Skin of body (tissue), 2 donors: ENCODE results near the gene HP1BP3. TPM values are rescaled to one million over a fixed set of nuclear protein-coding genes. Genes with fewer than 3 reads are reported as not detected.
A peak's percentile ranks its signal among the peaks of the same experiment; 100 is the strongest.
"Not testable (repeated sequence)": the region's sequence is repeated elsewhere in the genome, so short reads cannot be mapped to it uniquely, and the experiment has no call there.

ENCODE experiments used
- DNase-seq: peaks from one replicate; lab custom pipeline; 2025; lab: John Stamatoyannopoulos, UW
- total RNA-seq: library from RNA; depleted of rRNA; stranded (reverse); fragments of >200 nt; gene quantifications from one replicate; pipeline ENCODE4 v1.2.3, GENCODE V29; 2014

The HP1BP3 gene
- total RNA-seq, 1 donor from 2014 or later, result 251 TPM

GRCh38 chr1:20727746-20728316 lies 59.3 kb downstream of the HP1BP3 start:
- DNase-seq, result no peak

- no peak for DNase-seq
Measured at GRCh38 chr1:20726932-20727745, 60.0 kb downstream of the HP1BP3 start.

GRCh38 chr1:20726118-20726911 lies 60.8 kb downstream of the HP1BP3 start:
- DNase-seq, result no peak

GRCh38 chr1:20725189-20726117 lies 61.7 kb downstream of the HP1BP3 start:
- DNase-seq, result no peak

- DNase-seq, result no peak
Measured at GRCh38 chr1:20724364-20725188, 62.5 kb downstream of the HP1BP3 start.

- DNase-seq, result no peak
Measured at GRCh38 chr1:20723537-20724363, 63.4 kb downstream of the HP1BP3 start.

- no peak for DNase-seq
Measured at GRCh38 chr1:20723159-20723536, 64.0 kb downstream of the HP1BP3 start.

- no peak for DNase-seq
Measured at GRCh38 chr1:20721117-20722061, 65.7 kb downstream of the HP1BP3 start.

GRCh38 chr1:20720631-20721091 lies 66.4 kb downstream of the HP1BP3 start:
- no peak for DNase-seq

- DNase-seq, result no peak
Measured at GRCh38 chr1:20719871-20720620, 67.1 kb downstream of the HP1BP3 start.

GRCh38 chr1:20719261-20719660 lies 67.8 kb downstream of the HP1BP3 start:
- no peak for DNase-seq

GRCh38 chr1:20718343-20718882 lies 68.7 kb downstream of the HP1BP3 start:
- not testable (repeated sequence) for DNase-seq

GRCh38 chr1:20717452-20718342 lies 69.4 kb downstream of the HP1BP3 start, which contains the start of gene KIF17:
KIF17 (minus strand) TSS chr1:20718007; CDS start chr1:20717706, 301 bp downstream.
- DNase-seq, result peak; percentile 39

GRCh38 chr1:20716232-20716631 lies 70.9 kb downstream of the HP1BP3 start:
- no peak for DNase-seq

- no peak for DNase-seq
Measured at GRCh38 chr1:20715406-20715805, 71.7 kb downstream of the HP1BP3 start.

GRCh38 chr1:20713440-20713839 lies 73.7 kb downstream of the HP1BP3 start:
- no peak for DNase-seq
